ENCODE measurements around the gene PHC2.

Gene PHC2

DNA sequence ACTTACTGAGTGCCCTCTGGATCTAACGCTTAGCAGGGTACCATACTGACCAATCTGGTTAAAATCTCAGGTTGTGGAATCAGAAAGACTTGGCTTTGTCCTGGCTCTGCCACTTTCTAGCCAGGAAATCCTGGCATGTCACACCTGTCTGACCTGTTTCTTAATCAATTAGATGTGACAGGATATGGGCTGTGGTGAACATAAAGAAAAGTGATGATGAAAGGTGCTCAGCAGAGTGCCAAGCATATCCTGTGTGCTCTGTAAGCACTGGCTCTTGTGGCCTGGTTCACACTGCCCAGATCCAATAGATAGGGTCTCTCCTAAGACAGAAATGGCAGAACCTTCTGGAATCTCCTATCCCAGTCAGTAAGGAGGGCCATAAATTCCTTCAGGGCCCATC is 53.9 kb downstream of the PHC2 start:
- no peak for TF ChIP-seq JUND (IDR thresholded peaks at IDR 0.05; ENCODE audit: low read depth)
- DNase-seq (ENCODE audit: low read depth in 1 of 2, low spot score in 1 of 2) = peak in 1 of 2 experiments; percentile 60
- in situ Hi-C loops (cut with HindIII; ENCODE audit: low pct_unique_long_range_greater_than_20kb, low sequenced_read_pairs) = no loop called here

DNA sequence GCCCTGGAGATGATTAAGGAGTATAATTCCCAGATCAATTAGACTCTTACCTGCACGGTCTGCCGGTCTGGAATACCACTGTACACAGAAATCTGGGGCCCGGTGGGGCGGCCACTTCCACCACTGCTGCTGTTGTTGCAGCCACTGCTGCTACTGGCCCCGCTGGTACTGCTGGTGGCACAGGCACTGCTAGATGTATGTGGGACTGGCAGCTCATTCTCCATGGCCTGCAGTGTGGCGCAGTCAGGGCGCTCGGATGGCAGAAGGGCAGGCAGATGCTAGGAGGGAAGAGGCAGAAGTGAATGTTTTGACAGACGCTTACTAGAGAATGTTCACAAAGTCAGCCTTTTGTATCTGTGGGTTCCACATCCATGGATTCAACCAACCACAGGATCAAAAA is 55.6 kb downstream of the PHC2 start:
- no peak for TF ChIP-seq JUND (IDR thresholded peaks at IDR 0.05; ENCODE audit: low read depth)
- in situ Hi-C loops (cut with HindIII; ENCODE audit: low pct_unique_long_range_greater_than_20kb, low sequenced_read_pairs) = no loop called here
- no peak for DNase-seq (ENCODE audit: low read depth in 1 of 2, low spot score in 1 of 2)

DNA sequence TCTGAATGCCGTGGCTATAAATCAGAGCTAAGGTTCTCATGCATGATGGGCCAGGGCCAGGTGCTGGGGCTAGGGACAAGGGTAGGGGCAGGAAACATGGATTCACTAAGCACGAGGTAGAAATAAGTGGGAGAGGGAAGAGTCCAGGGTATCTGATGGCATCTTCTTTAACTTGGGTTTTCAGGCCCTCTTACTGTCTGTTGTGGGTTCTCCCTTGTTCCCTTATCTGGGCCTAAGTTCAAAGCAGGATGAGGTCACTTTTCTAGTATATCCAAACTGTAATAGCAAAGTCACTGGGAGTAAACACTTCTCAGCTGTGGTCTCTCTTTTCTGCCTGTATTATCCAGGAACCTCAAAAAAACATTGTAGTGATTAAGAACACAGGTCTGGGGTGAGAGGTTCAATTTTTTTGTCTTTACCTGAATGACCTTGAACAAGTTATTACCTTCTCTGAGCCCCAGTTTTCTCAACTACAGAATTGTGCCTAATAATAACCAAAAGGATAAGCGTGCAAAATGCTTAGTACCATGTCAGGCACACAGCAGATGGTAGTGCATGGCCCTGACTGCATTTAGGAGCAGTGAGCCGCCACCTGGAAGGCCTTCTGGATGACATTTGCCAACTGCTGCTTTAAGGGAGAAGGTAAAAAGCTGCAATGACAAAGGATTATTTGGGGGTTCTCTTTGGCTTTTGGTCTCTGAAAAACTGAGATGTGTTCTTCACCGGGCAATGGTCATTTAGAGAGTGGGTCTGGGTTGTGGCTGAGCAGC is 56.4 kb downstream of the PHC2 start:
- in situ Hi-C loops (cut with HindIII; ENCODE audit: low pct_unique_long_range_greater_than_20kb, low sequenced_read_pairs) = no loop called here
- DNase-seq (ENCODE audit: low read depth in 1 of 2, low spot score in 1 of 2) = no peak
- TF ChIP-seq JUND (IDR thresholded peaks at IDR 0.05; ENCODE audit: low read depth) = no peak

DNA sequence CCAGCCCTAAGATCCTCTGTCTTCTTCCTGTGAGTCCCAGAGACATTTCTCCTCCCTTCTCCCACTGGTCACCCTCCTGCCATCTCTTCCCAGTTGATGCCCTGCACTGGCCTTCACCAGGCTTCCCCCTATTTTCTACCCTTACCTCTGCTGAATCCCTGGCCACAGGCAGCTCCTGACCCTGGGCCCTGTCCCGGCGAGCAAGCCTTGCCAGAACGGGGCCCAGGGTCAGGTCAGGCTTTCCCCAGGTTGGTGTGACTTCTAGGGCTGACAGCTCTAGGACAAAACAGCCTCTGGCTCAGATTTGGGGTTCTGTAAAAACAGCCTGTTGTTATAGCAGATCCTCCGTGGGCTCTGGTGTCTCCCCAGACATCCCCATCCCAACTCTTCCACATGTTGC is 57.3 kb downstream of the PHC2 start:
- in situ Hi-C loops (cut with HindIII; ENCODE audit: low pct_unique_long_range_greater_than_20kb, low sequenced_read_pairs) = no loop called here
- no peak for DNase-seq (ENCODE audit: low read depth in 1 of 2, low spot score in 1 of 2)
- no peak for TF ChIP-seq JUND (IDR thresholded peaks at IDR 0.05; ENCODE audit: low read depth)

DNA sequence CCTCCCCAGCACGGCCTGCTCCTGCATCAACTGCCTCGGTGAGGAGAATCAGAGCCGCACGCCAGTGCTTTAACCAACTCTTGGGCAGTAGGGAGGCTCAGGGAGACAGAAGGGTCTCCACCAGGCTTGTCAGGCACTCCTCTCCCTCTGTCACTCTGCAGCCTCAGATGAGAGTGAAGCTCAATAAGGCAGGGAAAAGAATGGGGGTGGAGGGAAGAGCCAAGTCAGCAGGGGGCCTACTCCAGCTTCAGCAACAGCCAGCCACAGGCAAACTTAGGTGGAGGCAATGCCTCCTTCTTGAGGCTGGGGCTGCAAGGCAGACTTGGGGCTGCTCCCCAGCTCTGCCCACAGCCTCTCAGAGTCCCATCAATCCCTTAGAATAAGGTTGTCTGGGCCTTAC is 58.2 kb downstream of the PHC2 start:
- no peak for DNase-seq (ENCODE audit: low read depth in 1 of 2, low spot score in 1 of 2)
- TF ChIP-seq JUND (IDR thresholded peaks at IDR 0.05; ENCODE audit: low read depth) = no peak
- in situ Hi-C loops (cut with HindIII; ENCODE audit: low pct_unique_long_range_greater_than_20kb, low sequenced_read_pairs) = no loop called here

DNA sequence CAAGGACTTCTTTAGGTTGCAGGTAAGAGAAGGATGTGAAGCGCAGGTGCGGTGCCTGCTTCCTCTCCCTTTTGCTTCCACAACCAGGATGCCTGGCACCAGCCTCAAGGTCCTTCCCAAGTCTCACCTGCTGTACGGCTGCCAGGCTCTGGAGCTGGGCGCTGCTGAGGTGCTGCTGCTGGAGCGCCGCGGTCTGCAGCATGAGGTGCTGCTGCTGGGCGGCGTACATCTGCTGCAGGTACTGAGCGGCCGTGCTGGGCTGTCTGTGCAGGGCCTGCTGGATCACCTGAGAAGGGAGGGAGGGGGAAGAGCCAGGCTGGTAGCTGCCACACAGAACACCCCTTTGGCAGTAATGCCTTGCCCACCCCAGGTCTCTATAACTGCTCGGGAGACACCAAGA is 58.7 kb downstream of the PHC2 start:
- in situ Hi-C loops (cut with HindIII; ENCODE audit: low pct_unique_long_range_greater_than_20kb, low sequenced_read_pairs) = no loop called here
- no peak for TF ChIP-seq JUND (IDR thresholded peaks at IDR 0.05; ENCODE audit: low read depth)
- DNase-seq (ENCODE audit: low read depth in 1 of 2, low spot score in 1 of 2) = no peak

DNA sequence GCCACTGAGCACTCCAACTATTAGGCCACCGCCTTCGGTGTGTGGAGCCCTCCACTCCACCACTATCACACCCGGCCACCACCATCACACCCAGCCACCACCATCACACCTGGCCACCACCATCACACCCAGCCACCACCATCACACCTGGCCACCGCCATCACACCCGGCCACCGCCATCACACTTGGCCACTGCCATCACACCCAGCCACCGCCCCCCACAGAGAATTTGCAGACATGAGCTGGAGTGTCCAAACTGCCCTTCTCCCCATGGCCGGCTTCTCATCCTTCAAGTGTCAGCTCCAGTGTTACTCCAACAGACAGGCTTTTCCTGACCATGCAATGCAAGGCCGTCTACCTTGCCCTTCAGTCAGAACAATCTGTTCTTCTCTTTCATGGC is 59.6 kb downstream of the PHC2 start:
- no peak for TF ChIP-seq JUND (IDR thresholded peaks at IDR 0.05; ENCODE audit: low read depth)
- DNase-seq (ENCODE audit: low read depth in 1 of 2, low spot score in 1 of 2) = no peak
- in situ Hi-C loops (cut with HindIII; ENCODE audit: low pct_unique_long_range_greater_than_20kb, low sequenced_read_pairs) = no loop called here

DNA sequence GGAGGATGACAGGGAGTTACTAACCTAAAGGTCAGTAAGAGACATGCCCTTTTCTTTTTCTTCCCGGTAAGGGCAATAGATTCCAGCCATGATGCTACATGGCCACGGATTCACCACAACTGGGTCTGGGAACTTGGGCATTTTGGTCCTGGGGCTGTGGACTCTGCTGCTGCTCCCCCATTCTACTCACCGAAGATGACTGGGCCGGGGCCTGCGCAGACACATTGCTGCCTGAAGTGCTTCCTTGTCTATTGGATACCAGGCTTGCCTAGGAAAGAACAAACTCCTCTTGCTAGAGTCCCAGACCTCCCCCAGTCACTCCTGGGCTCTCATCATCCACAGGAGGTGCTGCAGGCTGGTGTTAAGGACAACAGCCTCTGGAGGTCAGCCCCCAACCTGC is 60.1 kb downstream of the PHC2 start:
- no peak for DNase-seq (ENCODE audit: low read depth in 1 of 2, low spot score in 1 of 2)
- in situ Hi-C loops (cut with HindIII; ENCODE audit: low pct_unique_long_range_greater_than_20kb, low sequenced_read_pairs) = no loop called here
- no peak for TF ChIP-seq JUND (IDR thresholded peaks at IDR 0.05; ENCODE audit: low read depth)

DNA sequence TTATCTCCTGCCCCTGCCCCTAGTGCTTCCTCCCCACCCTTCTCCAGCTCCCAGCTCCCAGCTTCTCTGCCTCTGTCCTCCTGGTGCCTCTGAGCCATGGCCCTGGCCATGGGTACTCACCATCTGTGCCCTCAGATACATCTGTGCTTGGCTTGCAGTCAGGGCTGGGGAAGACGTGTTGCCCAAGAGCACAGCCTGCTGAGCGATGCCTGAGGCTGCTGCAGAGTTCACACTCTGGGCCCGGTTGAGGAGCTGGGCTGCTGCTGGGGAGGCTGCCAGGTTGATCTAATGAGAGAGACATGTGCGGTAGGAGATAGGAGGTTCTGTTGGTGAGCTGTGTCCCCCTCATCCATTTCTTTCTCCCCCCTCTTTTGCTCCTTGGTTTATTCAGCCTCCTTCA is 60.6 kb downstream of the PHC2 start:
- in situ Hi-C loops (cut with HindIII; ENCODE audit: low pct_unique_long_range_greater_than_20kb, low sequenced_read_pairs) = no loop called here
- TF ChIP-seq JUND (IDR thresholded peaks at IDR 0.05; ENCODE audit: low read depth) = no peak
- DNase-seq (ENCODE audit: low read depth in 1 of 2, low spot score in 1 of 2) = no peak

DNA sequence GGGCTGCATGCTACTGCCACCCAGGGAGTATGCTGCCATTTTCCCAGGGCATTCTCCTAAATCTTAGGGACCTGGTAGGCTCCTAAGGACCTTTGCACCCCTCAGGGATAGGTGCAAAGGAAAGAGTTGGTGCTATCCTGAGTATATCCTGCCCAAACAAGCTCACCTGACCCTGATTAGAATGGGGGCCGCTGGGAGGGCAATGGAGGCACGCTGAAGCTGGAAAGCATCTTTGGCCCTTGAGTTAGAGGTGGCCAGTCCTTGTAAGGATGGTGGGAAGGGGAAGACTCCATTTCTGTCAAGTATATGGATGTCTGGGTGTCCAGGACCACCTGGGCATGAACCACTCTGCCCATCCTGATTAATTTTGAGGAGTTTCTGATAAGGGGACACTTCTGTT is 61.1 kb downstream of the PHC2 start:
- DNase-seq (ENCODE audit: low read depth in 1 of 2, low spot score in 1 of 2) = no peak
- in situ Hi-C loops (cut with HindIII; ENCODE audit: low pct_unique_long_range_greater_than_20kb, low sequenced_read_pairs) = no loop called here
- TF ChIP-seq JUND (IDR thresholded peaks at IDR 0.05; ENCODE audit: low read depth) = no peak

DNA sequence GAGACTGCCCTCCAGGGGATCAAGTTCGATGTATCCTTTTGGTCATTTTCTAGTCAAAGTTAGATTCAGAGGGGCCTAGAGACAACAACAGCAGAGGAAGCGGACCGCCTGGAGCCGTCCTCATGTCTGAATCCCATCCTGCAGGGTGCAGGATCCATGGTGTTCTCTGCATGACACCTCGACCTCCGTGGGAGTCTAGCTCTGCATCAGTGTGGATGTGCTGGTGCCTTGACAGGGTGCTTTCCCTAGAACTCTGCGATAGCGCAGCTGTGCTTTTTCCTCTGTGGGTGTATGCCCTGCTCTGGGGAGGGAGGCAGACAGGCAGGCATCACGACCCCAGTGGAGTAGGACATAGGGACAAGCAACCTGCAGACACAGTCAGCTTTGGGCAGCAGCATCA is 61.8 kb downstream of the PHC2 start:
- in situ Hi-C loops (cut with HindIII; ENCODE audit: low pct_unique_long_range_greater_than_20kb, low sequenced_read_pairs) = no loop called here
- no peak for TF ChIP-seq JUND (IDR thresholded peaks at IDR 0.05; ENCODE audit: low read depth)
- DNase-seq (ENCODE audit: low read depth in 1 of 2, low spot score in 1 of 2) = no peak

DNA sequence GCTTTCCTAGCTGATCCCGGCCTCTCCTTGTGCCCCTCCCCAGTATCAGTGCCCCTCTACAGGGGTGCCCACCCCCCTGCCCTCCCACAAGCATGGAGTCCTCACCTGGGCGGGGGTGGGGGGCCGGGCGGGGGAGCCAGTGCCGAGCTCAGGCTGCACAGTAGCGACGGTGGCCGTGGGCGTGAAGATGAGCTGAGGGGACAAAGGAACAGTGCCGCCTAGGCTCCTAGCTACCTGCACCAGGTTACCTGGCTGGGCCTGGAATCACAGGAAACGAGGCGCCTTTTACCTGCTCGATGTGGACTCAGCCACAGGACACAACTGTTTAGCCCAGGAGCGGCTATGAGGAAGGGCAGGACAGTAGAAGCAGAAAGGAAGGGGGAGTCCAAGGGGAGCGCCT is 62.5 kb downstream of the PHC2 start:
- no peak for DNase-seq (ENCODE audit: low read depth in 1 of 2, low spot score in 1 of 2)
- no peak for TF ChIP-seq JUND (IDR thresholded peaks at IDR 0.05; ENCODE audit: low read depth)
- in situ Hi-C loops (cut with HindIII; ENCODE audit: low pct_unique_long_range_greater_than_20kb, low sequenced_read_pairs) = no loop called here

DNA sequence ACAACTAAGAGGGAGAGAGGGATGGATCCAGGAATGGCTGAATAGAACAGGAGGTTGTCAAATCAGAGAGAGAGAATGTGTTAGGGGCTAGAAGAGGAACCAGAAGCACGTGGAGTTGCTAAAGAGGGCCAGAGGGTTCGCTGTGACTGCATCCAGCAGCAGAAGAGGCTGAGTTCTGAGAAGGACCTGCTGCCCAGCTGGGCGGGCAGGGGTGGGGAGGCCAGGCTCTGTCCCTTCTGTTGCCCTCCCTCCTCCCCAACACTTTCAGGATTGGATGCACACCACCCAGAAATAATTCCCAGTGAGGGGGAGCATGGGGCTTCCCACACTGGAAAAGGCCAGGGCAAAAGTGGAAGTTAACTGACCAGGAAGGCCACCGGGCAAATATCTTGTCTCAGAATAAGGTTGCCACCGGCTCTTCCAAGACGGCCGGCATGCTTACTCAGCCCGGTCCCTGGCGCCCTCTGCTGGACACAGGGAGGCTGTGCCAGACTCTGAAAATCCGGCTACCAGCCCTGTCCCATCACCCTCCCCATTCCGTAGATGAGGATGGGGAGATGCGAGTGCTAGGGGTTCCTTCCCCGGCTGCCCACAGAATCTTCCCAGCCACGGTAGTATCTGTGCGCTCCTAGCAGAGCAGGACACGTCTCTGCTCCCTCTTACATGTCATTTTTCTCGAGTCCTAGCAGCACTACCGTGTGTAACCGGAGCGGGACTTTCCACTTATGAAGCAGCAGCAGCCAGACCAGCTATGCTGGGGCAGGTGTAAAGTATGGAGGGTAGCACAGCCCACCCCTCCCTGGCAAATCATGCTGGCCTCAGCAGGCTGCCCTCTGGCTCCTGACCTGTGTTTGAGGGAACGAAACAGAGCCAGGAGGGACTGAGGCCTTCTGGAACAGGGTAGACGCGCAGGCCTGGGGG is 63.1 kb downstream of the PHC2 start:
- DNase-seq (ENCODE audit: low read depth in 1 of 2, low spot score in 1 of 2) = peak; percentile 48 to 80
- in situ Hi-C loops (cut with HindIII; ENCODE audit: low pct_unique_long_range_greater_than_20kb, low sequenced_read_pairs) = no loop called here

More for the DNA sequence above, 63.1 kb downstream of the PHC2 start:
- no peak for TF ChIP-seq JUND (IDR thresholded peaks at IDR 0.05; ENCODE audit: low read depth)

Data from T47D (cell line).